GM23338 (cell line): Measurements from ENCODE around the gene TBC1D19. TPM values are rescaled to one million over a fixed set of nuclear protein-coding genes. Genes with fewer than 3 reads are reported as not detected.

ENCODE experiments used
- ATAC-seq: fragments of 200-7000 bp; cut with Tn5 transposase; 3 replicates; pipeline ENCODE4 v1.9.1; 2020
- DNase-seq: peaks from one replicate; pipeline ENCODE4 v3.0.0-alpha.2; 2015; ENCODE audit warnings: low spot score
- H2AFZ ChIP-seq: fragments of 200-600 bp; sonication (generic); 2 replicates; pipeline ENCODE4 v1.8.0; 2016; ENCODE audit warnings: antibody characterized with exemption, mild to moderate bottlenecking, moderate library complexity
- H3F3A ChIP-seq: fragments of 200-600 bp; sonication (generic); replicated peaks from 2 replicates; pipeline ENCODE4 v1.8.0; 2017; ENCODE audit warnings: antibody characterized with exemption, mixed run types, low read depth
- H3K27ac ChIP-seq: fragments of 200-600 bp; sonication (generic); 2 replicates; pipeline ENCODE4 v1.6.1; 2016; ENCODE audit warnings: low read depth
- H3K27me3 ChIP-seq: fragments of 200-600 bp; sonication (generic); 2 replicates; pipeline ENCODE4 v1.8.0; 2016; ENCODE audit warnings: mild to moderate bottlenecking, mixed run types, moderate library complexity; ENCODE audit not compliant: insufficient read depth
- H3K36me3 ChIP-seq: fragments of 200-600 bp; sonication (generic); 2 replicates; pipeline ENCODE4 v1.8.0; 2016; ENCODE audit warnings: mild to moderate bottlenecking; ENCODE audit not compliant: insufficient read depth
- H3K4me1 ChIP-seq: fragments of 200-600 bp; sonication (generic); 2 replicates; pipeline ENCODE4 v1.8.0; 2016; ENCODE audit warnings: mild to moderate bottlenecking, moderate library complexity; ENCODE audit not compliant: insufficient read depth
- H3K4me2 ChIP-seq: fragments of 200-600 bp; sonication (generic); 2 replicates; pipeline ENCODE4 v1.7.1; 2017; ENCODE audit warnings: mixed run types
- H3K4me3 ChIP-seq: fragments of 200-600 bp; sonication (generic); 2 replicates; pipeline ENCODE4 v1.6.1; 2016; ENCODE audit warnings: mixed run types
- H3K79me2 ChIP-seq: fragments of 200-600 bp; sonication (generic); replicated peaks from 2 replicates; pipeline ENCODE4 v1.8.0; 2017; ENCODE audit warnings: mild to moderate bottlenecking; ENCODE audit not compliant: insufficient read depth
- H3K9me2 ChIP-seq: fragments of 200-600 bp; sonication (generic); 2 replicates; pipeline ENCODE4 v1.8.0; 2017; ENCODE audit not compliant: insufficient read depth
- H4K20me1 ChIP-seq: fragments of 200-600 bp; sonication (generic); replicated peaks from 2 replicates; pipeline ENCODE4 v1.8.0; 2017; ENCODE audit warnings: mild to moderate bottlenecking; ENCODE audit not compliant: insufficient read depth
- H3K27ac Mint-ChIP-seq: 2 replicates; pipeline ENCODE4 v1.8.0; 2020; ENCODE audit warnings: inconsistent platforms, mild to moderate bottlenecking, moderate library complexity, mixed read lengths
- H3K27me3 Mint-ChIP-seq: 3 replicates; pipeline ENCODE4 v1.8.0; 2022; ENCODE audit warnings: low read depth, mild to moderate bottlenecking, moderate library complexity, mixed read lengths, inconsistent platforms; ENCODE audit not compliant: insufficient read depth, poor library complexity
- H3K36me3 Mint-ChIP-seq: 3 replicates; pipeline ENCODE4 v1.8.0; 2021; ENCODE audit warnings: low read depth, mild to moderate bottlenecking, inconsistent platforms, moderate library complexity, mixed read lengths
- H3K4me1 Mint-ChIP-seq: 3 replicates; pipeline ENCODE4 v1.8.0; 2020; ENCODE audit warnings: mild to moderate bottlenecking, inconsistent platforms, mixed read lengths
- H3K4me3 Mint-ChIP-seq: 3 replicates; pipeline ENCODE4 v1.8.0; 2021; ENCODE audit warnings: moderate library complexity, mild to moderate bottlenecking, inconsistent platforms, mixed read lengths
- H3K9me3 Mint-ChIP-seq: 3 replicates; pipeline ENCODE4 v1.8.0; 2020; ENCODE audit warnings: moderate library complexity, mild to moderate bottlenecking, inconsistent platforms, mixed read lengths
- CREB1 ChIP-seq: fragments of 250-450 bp; sonication (Bioruptor Pico); IDR thresholded peaks from 2 replicates; pipeline ENCODE4 v1.5.0; 2020; ENCODE audit warnings: low read depth, mild to moderate bottlenecking, moderate library complexity
- CTCF ChIP-seq, 2 experiments: fragments of 200-600 bp in 1 of 2; sonication (generic) in 1 of 2; conservative IDR thresholded peaks; 2 replicates each; pipeline versions ENCODE4 v1.5.1 to v1.6.1; 2016 to 2017; ENCODE audit warnings: antibody characterized with exemption in 2 of 2, low read depth in 2 of 2, mild to moderate bottlenecking in 2 of 2, moderate library complexity in 1 of 2
- EZH2phosphoT487 ChIP-seq: fragments of 200-600 bp; sonication (generic); IDR thresholded peaks from one replicate; pipeline ENCODE4 v1.8.1; 2018; ENCODE audit warnings: antibody characterized with exemption; ENCODE audit not compliant: unreplicated experiment
- POLR2AphosphoS5 ChIP-seq: IDR thresholded peaks from 2 replicates; pipeline ENCODE4 v1.6.1; 2016; ENCODE audit warnings: antibody characterized with exemption, low read depth
- REST ChIP-seq: IDR thresholded peaks from one replicate; pipeline ENCODE4 v1.6.1; 2018; ENCODE audit warnings: antibody characterized with exemption; ENCODE audit not compliant: unreplicated experiment
- STAT1 ChIP-seq: IDR thresholded peaks from one replicate; pipeline ENCODE4 v1.6.1; 2016; ENCODE audit warnings: antibody characterized with exemption; ENCODE audit not compliant: unreplicated experiment
- ZNF114 ChIP-seq: fragments of 250-450 bp; sonication (Bioruptor Pico); IDR thresholded peaks from 2 replicates; pipeline ENCODE4 v1.5.0; 2020; ENCODE audit warnings: mild to moderate bottlenecking, moderate library complexity
- long read RNA-seq: library from polyadenylated mRNA; unstranded; transcript quantifications from one replicate; pipeline ENCODE4 v2.0.0, GENCODE V29; 2020; ENCODE audit not compliant: unreplicated experiment
- polyA plus RNA-seq: library from polyadenylated mRNA; unstranded; fragments of >200 nt; fragmentation: Nextera tagmentation; extraction: Ambion mirVana; gene quantifications from 2 replicates; pipeline ENCODE4 v1.2.1, GENCODE V29; 2016
- total RNA-seq: library from RNA; depleted of rRNA; stranded (reverse); fragments of >200 nt; shearing (Covaris generic); gene quantifications from 2 replicates; pipeline ENCODE4 v1.2.3, GENCODE V29; 2014; rRNA removed
- TF ChIP-seq, protein P1 (sequence below): IDR thresholded peaks from 2 replicates; pipeline ENCODE4 v1.6.1; 2016; ENCODE audit warnings: antibody characterized with exemption

The TBC1D19 gene
- 4.0 and 4.3 TPM in 2 replicates for total RNA-seq
- polyA plus RNA-seq = 1.1 and 1.9 TPM in 2 replicates
- long read RNA-seq, partial matches to known transcripts = 1 of 4 reads
- long read RNA-seq, other reads (novel, unspliced or antisense) = 1 of 4 reads

DNA sequence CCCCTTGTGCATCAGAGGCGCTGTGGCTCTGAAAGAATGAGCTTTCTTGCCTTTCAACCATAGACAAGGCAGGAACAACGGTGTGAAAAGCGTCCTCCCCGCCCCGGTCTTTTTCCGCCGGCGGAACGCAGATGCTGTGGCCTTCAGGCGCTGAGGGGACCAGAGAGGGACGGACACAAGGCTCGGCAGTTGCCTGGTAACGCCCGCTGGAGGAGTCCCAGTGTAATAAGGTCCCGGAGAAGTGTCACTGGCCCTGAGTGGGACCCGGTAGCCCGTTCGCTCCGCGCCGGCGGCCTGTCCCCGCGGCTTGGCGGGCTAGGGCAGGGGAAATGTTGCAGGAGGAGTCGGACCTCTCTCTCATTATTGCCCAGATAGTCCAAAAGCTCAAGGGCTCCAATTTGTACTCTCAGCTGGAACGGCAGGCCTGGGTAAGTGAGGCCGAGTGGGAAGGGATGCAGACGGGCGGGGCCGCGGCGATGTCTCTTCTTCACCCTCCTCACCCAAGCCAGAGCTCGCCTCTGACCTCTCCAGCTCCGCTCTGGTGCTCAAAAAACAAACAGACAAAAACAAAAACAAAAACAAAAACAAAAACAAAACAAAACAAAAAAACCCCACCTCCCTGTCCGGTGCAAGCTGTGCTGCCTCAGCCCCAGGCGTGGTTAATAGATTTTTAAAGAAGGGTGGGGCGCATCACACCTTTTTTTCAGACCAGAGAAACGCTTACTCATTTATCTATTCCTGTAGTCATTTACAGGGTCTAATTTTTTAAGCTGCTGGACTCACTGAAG, at the start of gene TBC1D19:
Gene TBC1D19, plus strand, starts transcription at position 220 of the 788 bp plus-strand sequence. Its CDS starts 110 bp downstream, at position 330.
- Mint-ChIP-seq H3K27me3 (no peaks in the 10 kb centered on the region), H3K9me3 (no peaks in the 10 kb centered on the region), H3K36me3 (no peaks in the 10 kb centered on the region), H3K4me1 (peaks cover 9% of the 10 kb centered on the region), H3K4me3 (peak within 1 kb of the TSS; percentile 94), H3K27ac (peak within 1 kb of the TSS; percentile 58; the same call in 1 of the 2 replicates)
- Histone ChIP-seq H3K4me1 (peaks cover 6% of the 10 kb centered on the region), H3K4me2 (peak within 1 kb of the TSS; percentile 76), H3K4me3 (peak within 1 kb of the TSS; percentile 87), H3K27me3 (no peaks in the 10 kb centered on the region), H3F3A (no peaks in the 10 kb centered on the region), H3K36me3 (no peaks in the 10 kb centered on the region), H2AFZ (peak within 1 kb of the TSS; percentile 95), H3K27ac (peak within 1 kb of the TSS; percentile 67), H3K9me2 (no peaks in the 10 kb centered on the region), H4K20me1 (no peaks in the 10 kb centered on the region), H3K79me2 (no peaks in the 10 kb centered on the region)
- ATAC-seq = peak; percentile 100
- DNase-seq = peak; percentile 92
- TF ChIP-seq CTCF (conservative IDR thresholded peaks at IDR 0.05; ENCODE audit: low read depth in 2 of 2) (peak in 1 of 2 experiments; percentile 24; a peak in 1 of 4 replicates), CREB1 (CRISPR knock-in tag) (peak; percentile 82), EZH2phosphoT487 (no peak), STAT1 (peak; percentile 48), ZNF114 (CRISPR knock-in tag) (no peak), REST (peak; percentile 29), POLR2AphosphoS5 (peak; percentile 74; the same call in 1 of the 2 replicates)
- TF ChIP-seq, protein P1, sequence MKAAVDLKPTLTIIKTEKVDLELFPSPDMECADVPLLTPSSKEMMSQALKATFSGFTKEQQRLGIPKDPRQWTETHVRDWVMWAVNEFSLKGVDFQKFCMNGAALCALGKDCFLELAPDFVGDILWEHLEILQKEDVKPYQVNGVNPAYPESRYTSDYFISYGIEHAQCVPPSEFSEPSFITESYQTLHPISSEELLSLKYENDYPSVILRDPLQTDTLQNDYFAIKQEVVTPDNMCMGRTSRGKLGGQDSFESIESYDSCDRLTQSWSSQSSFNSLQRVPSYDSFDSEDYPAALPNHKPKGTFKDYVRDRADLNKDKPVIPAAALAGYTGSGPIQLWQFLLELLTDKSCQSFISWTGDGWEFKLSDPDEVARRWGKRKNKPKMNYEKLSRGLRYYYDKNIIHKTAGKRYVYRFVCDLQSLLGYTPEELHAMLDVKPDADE = peak; percentile 71
